SU-DHL-6 (cell line): Measurements from ENCODE around the gene PHF21B.
"Not testable (repeated sequence)": the region's sequence is repeated elsewhere in the genome, so short reads cannot be mapped to it uniquely, and the experiment has no call there.

Experiments
- H2AFZ ChIP-seq: fragments of 200-600 bp; sonication (generic); 2 replicates; pipeline ENCODE4 v1.6.1; 2014; ENCODE audit warnings: low read depth, mild to moderate bottlenecking, moderate library complexity, mixed read lengths, antibody characterized with exemption, low read length; ENCODE audit not compliant: severe bottlenecking
- H3F3A ChIP-seq: fragments of 200-600 bp; shearing (Covaris generic); 2 replicates; pipeline ENCODE4 v1.6.0; 2016; ENCODE audit warnings: antibody characterized with exemption, mild to moderate bottlenecking; ENCODE audit not compliant: insufficient read depth
- H3K27ac ChIP-seq: fragments of 200-600 bp; sonication (generic); 2 replicates; pipeline ENCODE4 v1.5.1; 2016; ENCODE audit warnings: low read depth, mild to moderate bottlenecking, low read length, moderate library complexity, mixed read lengths
- H3K27me3 ChIP-seq: fragments of 200-600 bp; sonication (generic), shearing (Covaris generic); 2 replicates; pipeline ENCODE4 v1.6.0; 2014; ENCODE audit warnings: mild to moderate bottlenecking, low read length
- H3K36me3 ChIP-seq: fragments of 200-600 bp; sonication (generic); 2 replicates; pipeline ENCODE4 v1.6.1; 2014; ENCODE audit warnings: mild to moderate bottlenecking, low read length, mixed read lengths
- H3K4me2 ChIP-seq: fragments of 300-600, 200-600 bp; shearing (Covaris generic), sonication (generic); 2 replicates; pipeline ENCODE4 v1.6.0; 2014; ENCODE audit warnings: low read length, low read depth, mild to moderate bottlenecking; ENCODE audit not compliant: poor library complexity, severe bottlenecking
- H3K4me3 ChIP-seq: fragments of 200-600 bp; sonication (generic); 2 replicates; pipeline ENCODE4 v1.5.1; 2014; ENCODE audit warnings: antibody characterized with exemption, low read length, mild to moderate bottlenecking, mixed read lengths; ENCODE audit not compliant: insufficient read depth, poor library complexity, severe bottlenecking
- H3K79me2 ChIP-seq: fragments of 200-600 bp; sonication (generic); 2 replicates; pipeline ENCODE4 v1.6.1; 2014; ENCODE audit warnings: mild to moderate bottlenecking, low read length, moderate library complexity; ENCODE audit not compliant: insufficient read depth
- H3K9ac ChIP-seq: fragments of 200-600 bp; sonication (generic); 2 replicates; pipeline ENCODE4 v1.7.0; 2014; ENCODE audit warnings: mild to moderate bottlenecking, low read length
- H3K9me2 ChIP-seq: fragments of 200-600 bp; sonication (generic); replicated peaks from 2 replicates; pipeline ENCODE4 v1.6.1; 2014; ENCODE audit warnings: low read length; ENCODE audit not compliant: insufficient read depth
- H3K9me3 ChIP-seq: fragments of 200-600 bp; sonication (generic); 2 replicates; pipeline ENCODE4 v1.6.1; 2014; ENCODE audit warnings: low read length, mixed read lengths; ENCODE audit not compliant: insufficient read depth
- H4K20me1 ChIP-seq: fragments of 200-600 bp; sonication (generic); 2 replicates; pipeline ENCODE4 v1.6.1; 2014; ENCODE audit warnings: low read depth, mild to moderate bottlenecking, antibody characterized with exemption, low read length, moderate library complexity, mixed read lengths
- EZH2phosphoT487 ChIP-seq: fragments of 200-600 bp; sonication (generic), shearing (Covaris generic); conservative IDR thresholded peaks from 2 replicates; pipeline ENCODE4 v1.6.1; 2018; ENCODE audit warnings: mild to moderate bottlenecking, antibody characterized with exemption, low read length, moderate library complexity, mixed read lengths
- TF ChIP-seq, protein P1 (sequence below): fragments of 200-600 bp; sonication (generic); IDR thresholded peaks from one replicate; pipeline ENCODE4 v1.5.1; 2017; ENCODE audit warnings: antibody characterized with exemption, mild to moderate bottlenecking, low read length, moderate library complexity; ENCODE audit not compliant: insufficient read depth, poor library complexity, severe bottlenecking

The PHF21B gene

DNA sequence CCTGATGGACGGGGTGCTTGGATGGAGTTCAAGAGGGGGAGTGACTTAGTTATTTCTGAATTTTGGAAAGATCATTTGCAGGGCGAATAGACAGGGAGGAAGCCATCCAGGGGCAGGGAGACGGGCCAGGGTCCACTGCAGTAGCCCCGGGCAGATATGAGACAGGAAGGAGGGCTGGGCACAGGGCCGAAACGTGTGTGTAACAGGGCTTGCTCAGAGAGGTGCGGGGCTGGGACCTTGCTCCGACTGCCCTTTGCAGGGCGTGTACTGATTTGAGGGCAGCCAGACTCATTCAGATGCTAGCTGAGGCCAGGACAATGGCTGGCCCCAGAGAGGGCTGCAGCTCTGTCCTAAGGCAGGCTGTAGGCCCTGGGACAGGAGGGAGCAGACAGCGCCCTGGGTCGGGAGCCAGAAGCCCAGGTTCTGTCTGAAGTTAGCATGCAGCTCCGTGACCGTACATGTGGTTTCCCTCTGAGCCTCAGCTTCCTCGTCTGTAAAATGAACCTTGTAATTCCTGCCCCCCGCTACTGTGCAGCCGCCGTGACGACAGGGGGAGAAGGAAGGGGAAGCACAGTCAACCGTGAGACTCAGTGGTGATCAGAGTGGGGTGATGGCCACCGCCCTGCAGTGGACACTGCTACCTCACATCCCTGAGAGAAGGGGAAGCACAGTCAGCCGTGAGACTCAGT is 103.4 kb downstream of the PHF21B start:
- no peak overlapping the region for H3K27ac ChIP-seq
- H3K79me2 ChIP-seq, result no peaks in the 10 kb centered on the region
- H3K4me2 ChIP-seq, result no peak overlapping the region
- H3K36me3 ChIP-seq, result no peaks in the 10 kb centered on the region
- H2AFZ ChIP-seq, result no peak overlapping the region
- no peak overlapping the region for H3K9ac ChIP-seq
- no peaks in the 10 kb centered on the region for H3K9me3 ChIP-seq
- TF ChIP-seq EZH2phosphoT487, result no peak
- TF ChIP-seq, protein P1, sequence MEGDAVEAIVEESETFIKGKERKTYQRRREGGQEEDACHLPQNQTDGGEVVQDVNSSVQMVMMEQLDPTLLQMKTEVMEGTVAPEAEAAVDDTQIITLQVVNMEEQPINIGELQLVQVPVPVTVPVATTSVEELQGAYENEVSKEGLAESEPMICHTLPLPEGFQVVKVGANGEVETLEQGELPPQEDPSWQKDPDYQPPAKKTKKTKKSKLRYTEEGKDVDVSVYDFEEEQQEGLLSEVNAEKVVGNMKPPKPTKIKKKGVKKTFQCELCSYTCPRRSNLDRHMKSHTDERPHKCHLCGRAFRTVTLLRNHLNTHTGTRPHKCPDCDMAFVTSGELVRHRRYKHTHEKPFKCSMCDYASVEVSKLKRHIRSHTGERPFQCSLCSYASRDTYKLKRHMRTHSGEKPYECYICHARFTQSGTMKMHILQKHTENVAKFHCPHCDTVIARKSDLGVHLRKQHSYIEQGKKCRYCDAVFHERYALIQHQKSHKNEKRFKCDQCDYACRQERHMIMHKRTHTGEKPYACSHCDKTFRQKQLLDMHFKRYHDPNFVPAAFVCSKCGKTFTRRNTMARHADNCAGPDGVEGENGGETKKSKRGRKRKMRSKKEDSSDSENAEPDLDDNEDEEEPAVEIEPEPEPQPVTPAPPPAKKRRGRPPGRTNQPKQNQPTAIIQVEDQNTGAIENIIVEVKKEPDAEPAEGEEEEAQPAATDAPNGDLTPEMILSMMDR, result no peak
- no peaks in the 10 kb centered on the region for H4K20me1 ChIP-seq
- H3K9me2 ChIP-seq, result no peaks in the 10 kb centered on the region
- no peaks in the 10 kb centered on the region for H3F3A ChIP-seq
- no peak overlapping the region for H3K4me3 ChIP-seq
- no peaks in the 10 kb centered on the region for H3K27me3 ChIP-seq

DNA sequence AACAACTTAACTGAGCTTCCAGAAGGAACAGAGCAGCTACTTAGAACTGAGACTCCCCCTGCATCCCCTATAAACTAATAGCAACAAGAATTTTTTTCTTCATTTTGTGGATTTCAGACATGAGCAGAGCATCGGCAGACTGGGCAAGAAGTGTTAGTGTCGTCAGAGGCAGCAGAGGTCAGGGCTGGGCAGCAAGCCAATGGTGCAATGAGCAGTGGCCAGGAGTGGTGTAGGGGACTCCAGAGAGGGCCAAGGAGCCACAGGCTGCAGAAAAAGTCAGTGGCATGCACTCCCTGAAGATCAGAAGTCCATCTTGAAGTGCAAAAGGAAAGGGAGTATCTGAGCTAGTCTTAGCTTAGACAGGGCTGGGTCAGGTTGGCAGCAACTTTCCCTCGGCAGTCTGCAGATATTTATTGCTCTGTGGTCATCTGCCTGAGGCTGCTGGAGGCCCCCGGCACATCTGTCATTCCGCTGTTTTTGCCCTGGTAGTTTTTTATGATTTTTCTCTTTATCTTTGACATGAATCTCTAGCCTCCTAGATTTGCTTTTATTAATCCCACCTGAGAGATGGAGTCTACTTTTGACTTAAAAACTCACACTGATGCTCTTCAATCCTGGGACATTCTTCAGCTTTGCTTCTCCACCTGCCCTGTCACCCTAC is 105.2 kb downstream of the PHF21B start:
- H3K9me2 ChIP-seq, H4K20me1 ChIP-seq, H3F3A ChIP-seq, H3K4me2 ChIP-seq, H3K36me3 ChIP-seq, H3K27ac ChIP-seq, H3K27me3 ChIP-seq, H3K79me2 ChIP-seq, H3K9me3 ChIP-seq, H3K4me3 ChIP-seq, H3K9ac ChIP-seq, H2AFZ ChIP-seq: not testable (repeated sequence)

DNA sequence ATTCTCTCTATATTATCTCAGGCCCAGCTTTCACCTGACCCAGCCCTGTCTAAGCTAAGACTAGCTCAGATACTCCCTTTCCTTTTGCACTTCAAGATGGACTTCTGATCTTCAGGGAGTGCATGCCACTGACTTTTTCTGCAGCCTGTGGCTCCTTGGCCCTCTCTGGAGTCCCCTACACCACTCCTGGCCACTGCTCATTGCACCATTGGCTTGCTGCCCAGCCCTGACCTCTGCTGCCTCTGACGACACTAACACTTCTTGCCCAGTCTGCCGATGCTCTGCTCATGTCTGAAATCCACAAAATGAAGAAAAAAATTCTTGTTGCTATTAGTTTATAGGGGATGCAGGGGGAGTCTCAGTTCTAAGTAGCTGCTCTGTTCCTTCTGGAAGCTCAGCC is 106.6 kb downstream of the PHF21B start:
- not testable (repeated sequence) for H3K4me3 ChIP-seq, H3K36me3 ChIP-seq, H3K27me3 ChIP-seq

DNA sequence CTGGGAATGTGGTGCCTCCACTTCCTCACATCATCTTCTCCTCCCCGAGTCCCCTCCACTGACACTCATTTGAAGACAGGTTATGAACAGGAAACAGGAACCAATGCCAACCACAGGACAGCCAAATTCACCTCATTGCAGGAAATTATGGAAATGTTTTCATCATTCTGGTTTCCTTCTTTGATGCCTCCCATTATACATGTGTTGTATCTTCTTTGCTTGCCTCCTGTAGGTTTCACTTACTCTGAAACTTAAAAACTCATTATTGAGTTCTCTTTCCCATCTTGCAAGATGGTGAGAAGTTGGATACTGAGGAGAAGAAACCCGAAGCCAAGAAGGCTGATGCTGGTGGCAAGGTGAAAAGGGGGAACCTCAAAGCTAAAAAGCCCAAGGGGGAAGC is 108.5 kb downstream of the PHF21B start:
- H3K27ac ChIP-seq, result no peak overlapping the region
- H3K79me2 ChIP-seq, result no peaks in the 10 kb centered on the region
- no peaks in the 10 kb centered on the region for H3K9me2 ChIP-seq
- no peak overlapping the region for H3K4me3 ChIP-seq
- H4K20me1 ChIP-seq, result no peaks in the 10 kb centered on the region
- no peak overlapping the region for H3K9ac ChIP-seq
- no peaks in the 10 kb centered on the region for H3K27me3 ChIP-seq
- H3F3A ChIP-seq, result no peaks in the 10 kb centered on the region
- TF ChIP-seq, protein P1, result no peak
- H2AFZ ChIP-seq, result no peak overlapping the region
- no peak overlapping the region for H3K4me2 ChIP-seq
- no peaks in the 10 kb centered on the region for H3K36me3 ChIP-seq
- H3K9me3 ChIP-seq, result no peaks in the 10 kb centered on the region

More for the DNA sequence above, 106.6 kb downstream of the PHF21B start:
- H3K27ac ChIP-seq, H4K20me1 ChIP-seq, H3K79me2 ChIP-seq, H3K4me2 ChIP-seq, H2AFZ ChIP-seq, H3K9ac ChIP-seq, H3F3A ChIP-seq, H3K9me2 ChIP-seq, H3K9me3 ChIP-seq: not testable (repeated sequence)
